Tibial artery (tissue), 4 donors: ENCODE results near the gene SHOC2.

Source experiments
- DNase-seq, 2 donors: peaks; one replicate each; pipeline ENCODE4 v3.0.0-alpha.2; 2019
- H3K27ac ChIP-seq, 2 donors: fragments of 200-600 bp; sonication (generic) in 1 of 2; 1 replicate in 1 of 2; 2 replicates in 1 of 2; pipeline ENCODE4 v1.5.1; 2018 to 2019; ENCODE audit warnings: mild to moderate bottlenecking in 1 of 2
- H3K27me3 ChIP-seq, 2 donors: fragments of 200-600 bp; sonication (generic) in 1 of 2; one replicate each; pipeline versions ENCODE4 v1.5.1 to v1.6.0; 2016 to 2019
- H3K36me3 ChIP-seq, 3 donors: fragments of 200-600 bp; sonication (generic) in 2 of 3; one replicate each; pipeline ENCODE4 v1.5.1; 2016 to 2019; ENCODE audit warnings: mild to moderate bottlenecking in 2 of 3
- H3K4me1 ChIP-seq, 4 donors: fragments of 200-600 bp; sonication (generic) in 2 of 4; 1 replicate in 3 of 4; 2 replicates in 1 of 4; pipeline ENCODE4 v1.5.1; 2016 to 2019
- H3K4me3 ChIP-seq, 2 donors: fragments of 200-600 bp; sonication (generic) in 1 of 2; 1 replicate in 1 of 2; 2 replicates in 1 of 2; pipeline ENCODE4 v1.5.1; 2018 to 2019; ENCODE audit warnings: mild to moderate bottlenecking in 2 of 2
- H3K9me3 ChIP-seq, 3 donors: fragments of 200-600 bp; sonication (generic) in 1 of 3; one replicate each; pipeline ENCODE4 v1.5.1; 2016 to 2019
- CTCF ChIP-seq, 2 experiments: fragments of 200-600 bp in 1 of 2; fragments of 450-650 bp in 1 of 2; IDR thresholded peaks; one replicate each; pipeline ENCODE4 v1.5.1; 2017 to 2019; ENCODE audit warnings: antibody characterized with exemption in 2 of 2, mild to moderate bottlenecking in 1 of 2, moderate library complexity in 1 of 2
- intact Hi-C: fragments of 100-400 bp; cut with DNase I; formaldehyde crosslinking; loops from one replicate; pipeline ENCODE4 v1.15.0; 2023; ENCODE audit warnings: low total_unique reads

SHOC2 gene

GRCh38 chr10:110901954-110902819 lies 17.2 kb upstream of the SHOC2 start:
- peaks cover 15 to 54% (median 40%) of the 10 kb centered on the region in 3 donors for H3K36me3 ChIP-seq
- H3K27me3 ChIP-seq = no peaks in the 10 kb centered on the region
- H3K27ac ChIP-seq = no peak overlapping the region
- no peaks in the 10 kb centered on the region for H3K9me3 ChIP-seq
- DNase-seq = no peak
- intact Hi-C loops = no loop called here
- no peak for TF ChIP-seq CTCF (IDR thresholded peaks at IDR 0.05)
- no peak overlapping the region for H3K4me3 ChIP-seq
- no peaks in the 10 kb centered on the region for H3K4me1 ChIP-seq

GRCh38 chr10:110903280-110904278 lies 15.8 kb upstream of the SHOC2 start:
- H3K4me3 ChIP-seq = no peak overlapping the region
- intact Hi-C loops = no loop called here
- H3K4me1 ChIP-seq = no peaks in the 10 kb centered on the region
- no peak overlapping the region for H3K27ac ChIP-seq
- peaks cover 8 to 42% (median 35%) of the 10 kb centered on the region in 3 donors for H3K36me3 ChIP-seq
- no peak for DNase-seq
- no peaks in the 10 kb centered on the region for H3K27me3 ChIP-seq
- no peaks in the 10 kb centered on the region for H3K9me3 ChIP-seq
- TF ChIP-seq CTCF (IDR thresholded peaks at IDR 0.05) = no peak

- TF ChIP-seq CTCF (IDR thresholded peaks at IDR 0.05) = no peak
- Histone ChIP-seq H3K27ac (no peak overlapping the region), H3K36me3 (peaks cover 0 to 4% (median 2%) of the 10 kb centered on the region in 3 donors), H3K27me3 (no peaks in the 10 kb centered on the region), H3K9me3 (no peaks in the 10 kb centered on the region), H3K4me1 (no peaks in the 10 kb centered on the region), H3K4me3 (no peak overlapping the region)
- DNase-seq = no peak
- intact Hi-C loops = no loop called here
Measured at GRCh38 chr10:110910138-110910537, 9.3 kb upstream of the SHOC2 start.

- Histone ChIP-seq H3K4me3 (no peak overlapping the region), H3K36me3 (peaks cover 0 to 4% (median 0%) of the 10 kb centered on the region in 3 donors), H3K27me3 (no peaks in the 10 kb centered on the region), H3K4me1 (peaks cover 0 to 2% (median under 1%) of the 10 kb centered on the region in 4 donors), H3K27ac (no peak overlapping the region), H3K9me3 (no peaks in the 10 kb centered on the region)
- TF ChIP-seq CTCF (IDR thresholded peaks at IDR 0.05) = no peak
- intact Hi-C loops = no loop called here
- no peak for DNase-seq
Measured at GRCh38 chr10:110912374-110912773, 7.0 kb upstream of the SHOC2 start.

GRCh38 chr10:110914431-110914830 lies 5.0 kb upstream of the SHOC2 start:
- no peak for DNase-seq
- intact Hi-C loops = no loop called here
- peaks cover 0 to 8% (median 7%) of the 10 kb centered on the region in 4 donors for H3K4me1 ChIP-seq
- TF ChIP-seq CTCF (IDR thresholded peaks at IDR 0.05) = no peak
- H3K27ac ChIP-seq = no peak overlapping the region
- H3K27me3 ChIP-seq = no peaks in the 10 kb centered on the region
- no peaks in the 10 kb centered on the region for H3K9me3 ChIP-seq
- H3K4me3 ChIP-seq = no peak overlapping the region
- H3K36me3 ChIP-seq = peaks cover 0 to under 1% (median 0%) of the 10 kb centered on the region in 3 donors
